PC-9 (cell line): ENCODE measurements around the gene INTS7. TPM values are rescaled to one million over a fixed set of nuclear protein-coding genes. Genes with fewer than 3 reads are reported as not detected.

Experiments
- BruUV-seq: library from RNA; stranded (reverse); fragments of 400-500 nt; replicated peaks from 2 replicates; lab custom pipeline; 2021; lab: Mats Ljungman, UMichigan
- CTCF ChIA-PET: fragments of 300-600 bp; sonication (Branson Sonifier 250); formaldehyde crosslinking; loops from one replicate; lab custom pipeline; 2022; ENCODE audit warnings: antibody characterized with exemption; lab: Charles Lee
- POLR2A ChIA-PET: fragments of 300-600 bp; sonication (Branson Sonifier 250); formaldehyde crosslinking; loops from one replicate; lab custom pipeline; 2022; ENCODE audit warnings: antibody characterized with exemption; ENCODE audit not compliant: unreplicated experiment; lab: Charles Lee
- DNase-seq, 2 experiments: peaks; one replicate each; pipeline versions ENCODE4 v3.0.0 to v3.0.0-alpha.2; 2015 to 2022; ENCODE audit warnings: mixed read lengths in 1 of 2
- H2AFZ ChIP-seq: fragments of 200-600 bp; sonication (generic); 2 replicates; pipeline ENCODE4 v1.8.1; 2017; ENCODE audit warnings: antibody characterized with exemption
- H3F3A ChIP-seq: fragments of 200-600 bp; sonication (generic); 2 replicates; pipeline ENCODE4 v1.8.1; 2017; ENCODE audit warnings: antibody characterized with exemption, mild to moderate bottlenecking, low read depth; ENCODE audit not compliant: insufficient read depth
- H3K27ac ChIP-seq: fragments of 200-600 bp; sonication (generic); 2 replicates; pipeline ENCODE4 v1.6.1; 2016; ENCODE audit warnings: mixed run types
- H3K27me3 ChIP-seq: fragments of 200-600 bp; sonication (generic); 2 replicates; pipeline ENCODE4 v1.6.1; 2016; ENCODE audit warnings: low read depth, mixed run types; ENCODE audit not compliant: insufficient read depth
- H3K36me3 ChIP-seq: fragments of 200-600 bp; sonication (generic); 2 replicates; pipeline ENCODE4 v1.6.1; 2016; ENCODE audit warnings: low read depth, mixed run types
- H3K4me1 ChIP-seq: fragments of 200-600 bp; sonication (generic); replicated peaks from 2 replicates; pipeline ENCODE4 v1.6.1; 2016; ENCODE audit warnings: mixed run types; ENCODE audit not compliant: insufficient read depth
- H3K4me2 ChIP-seq: fragments of 200-600 bp; sonication (generic); 2 replicates; pipeline ENCODE4 v1.6.1; 2017; ENCODE audit warnings: mixed run types
- H3K4me3 ChIP-seq: fragments of 200-600 bp; sonication (generic); 2 replicates; pipeline ENCODE4 v1.6.1; 2016; ENCODE audit warnings: mixed run types
- H3K79me2 ChIP-seq: fragments of 200-600 bp; sonication (generic); 2 replicates; pipeline ENCODE4 v1.6.1; 2017; ENCODE audit warnings: low read depth, mixed run types
- H3K9me2 ChIP-seq: fragments of 200-600 bp; sonication (generic); 2 replicates; pipeline ENCODE4 v1.8.1; 2017; ENCODE audit warnings: mild to moderate bottlenecking; ENCODE audit not compliant: insufficient read depth
- H3K9me3 ChIP-seq: fragments of 200-600 bp; sonication (generic); 2 replicates; pipeline ENCODE4 v1.8.1; 2016; ENCODE audit warnings: low read depth; ENCODE audit not compliant: insufficient read depth
- H4K20me1 ChIP-seq: fragments of 200-600 bp; sonication (generic); 2 replicates; pipeline ENCODE4 v1.8.1; 2017; ENCODE audit not compliant: insufficient read depth
- EZH2 ChIP-seq: fragments of 200-600 bp; sonication (generic); IDR thresholded peaks from 2 replicates; pipeline ENCODE4 v1.8.0; 2017; ENCODE audit warnings: antibody characterized with exemption, low read depth
- intact Hi-C: fragments of 100-400 bp; cut with micrococcal nuclease; formaldehyde crosslinking; loops from one replicate; pipeline ENCODE4 v1.10.0; 2022; ENCODE audit not compliant: unreplicated experiment
- total RNA-seq: library from RNA; stranded (reverse); gene quantifications from 2 replicates; pipeline ENCODE4 v1.2.3, GENCODE V29; 2021
- TF ChIP-seq, protein P1 (sequence below): fragments of 200-600 bp; sonication (generic); conservative IDR thresholded peaks from 2 replicates; pipeline ENCODE4 v1.6.1; 2017; ENCODE audit warnings: mixed run types, antibody characterized with exemption, mild to moderate bottlenecking, moderate library complexity

The INTS7 gene
- total RNA-seq, 1 experiment from 2014 or later: 24.7 TPM

DNA sequence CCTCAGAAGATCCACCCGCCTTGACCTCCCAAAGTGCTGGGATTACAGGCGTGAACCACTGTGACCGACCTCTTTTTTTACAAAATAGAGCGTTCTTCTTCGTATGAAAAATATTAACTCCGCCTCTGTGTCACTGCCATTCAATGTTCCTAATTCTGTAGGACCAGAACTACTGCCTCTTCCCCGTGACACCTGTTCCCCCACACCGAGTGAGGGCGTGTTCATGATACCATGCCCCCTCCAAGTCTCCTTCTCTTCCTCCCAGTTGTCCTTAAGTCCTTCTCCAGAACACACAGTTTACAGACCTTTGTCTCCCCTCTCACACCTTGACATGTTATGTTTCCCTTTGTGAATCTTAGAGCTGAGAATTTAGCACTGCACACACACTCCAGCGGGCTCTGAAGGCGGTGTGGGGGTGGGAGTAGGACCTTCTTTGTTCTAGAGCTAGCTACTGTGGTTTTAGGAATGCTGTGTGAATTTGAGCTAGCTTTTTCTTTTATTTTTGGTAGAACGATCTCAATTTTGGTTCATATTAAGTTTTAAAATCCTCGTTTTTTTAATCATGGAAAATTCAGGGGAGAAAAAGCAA, 122.4 kb downstream of the INTS7 start:
- CTCF ChIA-PET: no interaction called here
- intact Hi-C loops: no loop called here

DNA sequence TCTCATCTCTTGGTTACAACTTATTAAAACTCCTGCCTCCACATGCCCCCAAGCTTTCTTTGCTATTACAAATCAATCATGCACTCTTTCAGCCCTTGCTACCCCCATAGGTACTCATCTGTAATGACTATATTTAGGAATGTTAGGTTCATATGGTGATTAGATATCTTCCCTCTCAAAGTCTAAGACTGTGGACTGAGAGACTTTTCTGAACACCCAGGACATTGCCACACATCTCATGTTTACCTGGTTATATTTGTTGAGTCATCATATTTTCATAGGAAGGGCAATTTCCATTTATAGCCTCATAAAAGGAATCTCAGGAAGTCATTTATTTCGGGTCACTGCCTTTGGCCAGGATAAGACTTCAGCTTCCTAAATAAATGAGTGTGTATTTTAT, 123.3 kb downstream of the INTS7 start:
- no peak for TF ChIP-seq EZH2
- TF ChIP-seq, protein P1, sequence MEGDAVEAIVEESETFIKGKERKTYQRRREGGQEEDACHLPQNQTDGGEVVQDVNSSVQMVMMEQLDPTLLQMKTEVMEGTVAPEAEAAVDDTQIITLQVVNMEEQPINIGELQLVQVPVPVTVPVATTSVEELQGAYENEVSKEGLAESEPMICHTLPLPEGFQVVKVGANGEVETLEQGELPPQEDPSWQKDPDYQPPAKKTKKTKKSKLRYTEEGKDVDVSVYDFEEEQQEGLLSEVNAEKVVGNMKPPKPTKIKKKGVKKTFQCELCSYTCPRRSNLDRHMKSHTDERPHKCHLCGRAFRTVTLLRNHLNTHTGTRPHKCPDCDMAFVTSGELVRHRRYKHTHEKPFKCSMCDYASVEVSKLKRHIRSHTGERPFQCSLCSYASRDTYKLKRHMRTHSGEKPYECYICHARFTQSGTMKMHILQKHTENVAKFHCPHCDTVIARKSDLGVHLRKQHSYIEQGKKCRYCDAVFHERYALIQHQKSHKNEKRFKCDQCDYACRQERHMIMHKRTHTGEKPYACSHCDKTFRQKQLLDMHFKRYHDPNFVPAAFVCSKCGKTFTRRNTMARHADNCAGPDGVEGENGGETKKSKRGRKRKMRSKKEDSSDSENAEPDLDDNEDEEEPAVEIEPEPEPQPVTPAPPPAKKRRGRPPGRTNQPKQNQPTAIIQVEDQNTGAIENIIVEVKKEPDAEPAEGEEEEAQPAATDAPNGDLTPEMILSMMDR: no peak
- H3K4me3 ChIP-seq: no peak overlapping the region
- CTCF ChIA-PET: interaction anchor here (0.6 kb wide), 2 partner anchors 52 to 125 kb away, joined by 3 to 7 read pairs; no protein-coding TSS in a partner anchor
- peak overlapping the region; percentile 69 for H3K27ac ChIP-seq
- H4K20me1 ChIP-seq: no peaks in the 10 kb centered on the region
- peak in 1 of 2 experiments; percentile 93 for DNase-seq
- 0 out of 2 replicates have a peak overlapping the region, but pooled peaks have one; percentile 46 for H2AFZ ChIP-seq
- H3K27me3 ChIP-seq: no peaks in the 10 kb centered on the region
- POLR2A ChIA-PET: interaction anchor here (0.7 kb wide), 1 partner anchor 122 kb away, joined by 5 read pairs; no protein-coding TSS in a partner anchor
- H3K4me1 ChIP-seq: peaks cover 41% of the 10 kb centered on the region
- H3K9me2 ChIP-seq: no peaks in the 10 kb centered on the region
- no peaks in the 10 kb centered on the region for H3K36me3 ChIP-seq
- H3K4me2 ChIP-seq: peak overlapping the region; percentile 52
- intact Hi-C loops: no loop called here
- H3K79me2 ChIP-seq: no peaks in the 10 kb centered on the region
- peaks cover 27% of the 10 kb centered on the region for H3F3A ChIP-seq
- no peaks in the 10 kb centered on the region for H3K9me3 ChIP-seq
- no TSS peak for BruUV-seq

More for the DNA sequence above, 122.4 kb downstream of the INTS7 start:
- H4K20me1 ChIP-seq: no peaks in the 10 kb centered on the region
- H3K4me3 ChIP-seq: no peak overlapping the region
- H2AFZ ChIP-seq: no peak overlapping the region
- H3F3A ChIP-seq: peaks cover 33% of the 10 kb centered on the region
- POLR2A ChIA-PET: interaction anchor here (0.7 kb wide), 1 partner anchor 123 kb away, joined by 5 read pairs; no protein-coding TSS in a partner anchor
- no peaks in the 10 kb centered on the region for H3K9me2 ChIP-seq
- H3K9me3 ChIP-seq: no peaks in the 10 kb centered on the region
- H3K4me1 ChIP-seq: peaks cover 49% of the 10 kb centered on the region
- BruUV-seq: no TSS peak
- no peak overlapping the region; the same call in 1 of the 2 replicates for H3K4me2 ChIP-seq
- no peaks in the 10 kb centered on the region for H3K36me3 ChIP-seq
- H3K79me2 ChIP-seq: no peaks in the 10 kb centered on the region
- TF ChIP-seq, protein P1: no peak
- TF ChIP-seq EZH2: no peak
- DNase-seq: no peak
- H3K27me3 ChIP-seq: no peaks in the 10 kb centered on the region
- H3K27ac ChIP-seq: peak overlapping the region; percentile 69

DNA sequence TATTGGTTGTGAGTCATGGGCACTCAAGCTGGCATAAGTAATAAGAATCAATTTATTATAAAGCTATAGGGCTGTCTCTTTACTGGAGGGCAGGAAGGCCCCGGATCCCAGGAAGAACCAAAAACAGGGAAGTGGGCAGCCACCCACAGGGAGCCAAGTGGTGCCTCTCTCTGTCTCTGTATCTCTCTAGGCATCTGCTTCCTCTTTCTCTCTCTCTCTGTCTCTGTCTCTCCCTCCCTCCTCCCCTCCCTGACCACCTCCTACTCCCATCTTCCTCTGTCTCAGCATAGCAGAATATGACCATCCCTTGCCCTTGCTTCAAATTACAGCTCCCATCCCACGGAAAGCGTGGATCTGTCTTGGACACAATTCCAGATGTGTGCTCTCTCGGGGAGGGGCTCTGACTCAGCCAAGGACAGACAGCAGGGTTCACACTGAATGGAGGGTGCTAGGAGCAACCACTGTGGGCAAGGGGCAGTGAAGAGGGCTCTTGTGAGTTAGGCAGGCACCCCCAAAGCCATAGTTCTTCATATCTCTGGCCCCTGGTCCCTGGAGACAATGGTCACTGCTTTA, 124.4 kb downstream of the INTS7 start:
- no peak for DNase-seq
- no peak overlapping the region for H3K4me3 ChIP-seq
- H3F3A ChIP-seq: peaks cover 27% of the 10 kb centered on the region
- H3K4me1 ChIP-seq: peaks cover 31% of the 10 kb centered on the region
- no peaks in the 10 kb centered on the region for H4K20me1 ChIP-seq
- BruUV-seq: no TSS peak
- ChIA-PET POLR2A (no interaction called here), CTCF (no interaction called here)
- intact Hi-C loops: no loop called here
- H2AFZ ChIP-seq: no peak overlapping the region
- H3K4me2 ChIP-seq: peak overlapping the region; percentile 52
- no peaks in the 10 kb centered on the region for H3K9me3 ChIP-seq
- peak overlapping the region; percentile 69 for H3K27ac ChIP-seq
- no peaks in the 10 kb centered on the region for H3K9me2 ChIP-seq
- H3K27me3 ChIP-seq: no peaks in the 10 kb centered on the region
- TF ChIP-seq EZH2: no peak
- TF ChIP-seq, protein P1: no peak
- no peaks in the 10 kb centered on the region for H3K36me3 ChIP-seq
- no peaks in the 10 kb centered on the region for H3K79me2 ChIP-seq
